Pancreas (tissue), 10 donors: ENCODE results near the gene HOXB1. TPM values are rescaled to one million over a fixed set of nuclear protein-coding genes. Genes with fewer than 3 reads are reported as not detected.

Source experiments
- ATAC-seq, 4 donors: fragments of 200-7000 bp; cut with Tn5 transposase; one replicate each; pipeline versions ENCODE4 v1.8.0 to v1.9.1; 2020; ENCODE audit warnings: mild to moderate bottlenecking in 4 of 4, moderate library complexity in 4 of 4
- DNase-seq, 6 donors: peaks; one replicate each; pipeline ENCODE4 v3.0.0-alpha.2; 2020
- FAIRE-seq: peaks from 2 replicates; lab custom pipeline; 2012; peaks lifted over from hg19 to GRCh38; lab: Jason Lieb, UNC
- H3K27ac ChIP-seq, 4 donors: fragments of 200-600 bp; sonication (generic); 1 replicate in 3 of 4; 2 replicates in 1 of 4; pipeline versions ENCODE4 v1.5.0 to v1.8.0; 2020
- H3K27me3 ChIP-seq, 4 donors: fragments of 200-600 bp; one replicate each; pipeline ENCODE4 v1.8.0; 2021
- H3K36me3 ChIP-seq, 3 donors: fragments of 200-600 bp; sonication (generic) in 1 of 3; one replicate each; pipeline versions ENCODE4 v1.5.0 to v1.8.0; 2020 to 2021
- H3K4me1 ChIP-seq, 3 donors: fragments of 200-600 bp; one replicate each; pipeline ENCODE4 v1.8.0; 2021
- H3K4me3 ChIP-seq, 4 donors: fragments of 200-600 bp; sonication (generic) in 2 of 4; one replicate each; pipeline versions ENCODE4 v1.5.0 to v1.8.0; 2020 to 2021
- H3K9me3 ChIP-seq, 4 donors: fragments of 200-600 bp; one replicate each; pipeline ENCODE4 v1.8.0; 2021
- CTCF ChIP-seq, 4 donors: fragments of 200-600 bp; sonication (generic) in 3 of 4; IDR thresholded peaks; one replicate each; pipeline versions ENCODE4 v1.5.0 to v1.8.0; 2021; ENCODE audit warnings: antibody characterized with exemption in 4 of 4
- WGBS, 2 donors: extraction: QIAGEN DNeasy Blood & Tissue Kit; methylation state at CpG; one replicate each; pipeline ENCODE4 v1.1.7; 2013; 5-methylcytosine and 5-hydroxymethylcytosine counted together
- intact Hi-C, 3 donors: fragments of 100-400 bp; cut with DNase I; formaldehyde crosslinking; loops; one replicate each; pipeline versions ENCODE4 v1.11.1 to v1.14.2; 2022
- polyA plus RNA-seq, 2 donors: library from polyadenylated mRNA; stranded (reverse); fragments of 200-250 nt; gene quantifications; one replicate each; pipeline ENCODE4 v1.2.3, GENCODE V29; 2013
- total RNA-seq, 6 donors: library from RNA; stranded (reverse); fragmentation: NEBNext Ultra II Directional in 4 of 6; extraction: Animal tissue kit (Norgen Biotek cat#: 25700) in 4 of 6; gene quantifications; one replicate each; pipeline versions ENCODE4 v1.2.1 to v1.2.4, GENCODE V29; 2021 to 2023
- donor health status: healthy with polysubstance abuse.
- donor health status: DM: no; HTN: no; CAD: no; lungs with moderate emphysema.
- donor health status: DM: no; HTN: no; CAD: no.
- donor health status: control.
- donor health status: control.
- donor health status: Bipolar disorder and iron deficiency.
- donor health status: DM: yes; HTN: yes; CAD: no.
- donor health status: DM: no; HTN: no; CAD: no.
- donor health status: DM: no; HTN: no; CAD: no.
- donor health status: DM: yes; HTN: yes; CAD: no.

HOXB1 gene
- total and polyA plus RNA-seq, 8 donors, result not detected

DNA sequence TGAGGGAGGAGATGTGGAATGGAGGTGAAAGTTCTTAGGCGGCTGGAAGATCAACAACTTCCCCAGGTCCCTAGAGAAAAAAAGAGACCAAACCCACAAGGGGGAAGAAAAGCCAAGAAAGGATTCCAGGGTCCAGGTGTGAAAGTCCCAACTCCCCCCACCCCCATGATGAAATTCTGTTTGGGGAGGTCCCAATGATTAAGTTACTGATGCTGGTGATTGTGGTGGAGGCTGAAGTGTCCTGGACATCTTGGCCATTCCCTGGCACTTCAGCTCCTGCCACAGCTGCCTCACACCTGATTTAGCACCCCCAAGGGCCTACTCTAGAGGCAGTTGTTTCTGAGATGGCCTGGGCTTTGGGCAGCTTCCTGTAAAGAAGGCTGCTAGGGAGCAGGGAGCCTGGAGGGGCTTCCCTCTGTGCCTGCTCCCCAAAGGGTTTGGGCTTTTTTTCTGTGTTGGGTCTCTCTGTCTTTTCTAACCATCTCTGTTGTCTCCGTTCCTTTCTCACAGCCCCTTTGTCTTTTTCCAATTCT, 34.3 kb upstream of the HOXB1 start:
- TF ChIP-seq CTCF (IDR thresholded peaks at IDR 0.05), result no peak
- Histone ChIP-seq H3K9me3 (no peaks in the 10 kb centered on the region), H3K4me1 (no peaks in the 10 kb centered on the region), H3K27me3 (peaks cover 0 to 22% (median 2%) of the 10 kb centered on the region in 4 donors), H3K4me3 (no peak overlapping the region), H3K27ac (no peak overlapping the region), H3K36me3 (no peaks in the 10 kb centered on the region)
- 59 to 66% methylated on average over 2 of the region's 2 CpGs for WGBS, 2 donors
- FAIRE-seq (no peak), DNase-seq (no peak), ATAC-seq (no peak)
- intact Hi-C loops, result no loop called here

DNA sequence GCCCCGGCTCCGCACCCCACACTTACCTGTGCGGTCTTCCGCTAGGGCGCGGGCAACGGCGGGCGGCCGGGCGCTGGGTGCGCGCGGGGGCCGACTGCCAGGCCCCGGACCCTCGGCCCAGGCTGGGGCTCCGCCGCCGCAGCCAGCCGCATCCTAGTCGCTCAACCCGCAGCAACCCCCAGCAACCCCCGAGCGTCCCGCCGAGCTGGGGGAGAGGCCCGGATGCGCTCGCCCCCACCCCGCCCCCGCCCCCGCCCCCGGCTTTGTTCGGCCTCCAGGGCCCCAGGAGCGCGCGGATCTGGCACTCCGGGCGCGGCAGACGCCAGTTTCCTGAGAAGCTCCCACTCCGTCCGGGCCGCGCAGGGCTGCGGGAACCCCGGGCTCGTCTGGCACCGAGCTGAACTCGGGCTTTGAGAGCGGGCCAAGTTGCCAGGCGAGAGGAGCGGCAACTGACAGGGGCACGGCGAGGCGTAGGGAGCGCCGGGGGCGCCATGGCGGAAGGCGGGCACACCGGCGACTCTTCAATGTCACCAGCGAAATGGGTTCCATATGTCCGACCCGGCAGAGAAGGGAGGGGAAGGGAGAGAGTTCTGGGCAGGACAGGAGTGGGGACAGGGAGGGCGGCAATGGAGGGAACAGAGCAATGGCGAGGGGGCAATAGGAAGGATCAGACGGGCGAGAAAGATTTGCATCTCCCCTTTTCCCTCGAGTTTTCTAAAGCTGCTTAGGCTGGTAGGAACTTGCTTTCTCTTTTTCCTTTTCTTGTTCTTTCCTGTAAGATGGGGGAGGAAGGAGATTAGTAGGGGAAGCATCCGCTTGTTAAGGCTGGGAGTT, 33.6 kb upstream of the HOXB1 start:
- Histone ChIP-seq H3K27ac (peak overlapping the region in 1 of 4 donors; percentile 19), H3K36me3 (no peaks in the 10 kb centered on the region), H3K4me1 (no peaks in the 10 kb centered on the region), H3K4me3 (peak overlapping the region in 3 of 4 donors; percentile 5 to 34 (median 21)), H3K27me3 (peaks cover 0 to 20% (median under 1%) of the 10 kb centered on the region in 4 donors), H3K9me3 (no peaks in the 10 kb centered on the region)
- ATAC-seq (peak in 1 of 4 donors; percentile 28), FAIRE-seq (no peak), DNase-seq (peak in 1 of 6 donors; percentile 66)
- TF ChIP-seq CTCF (IDR thresholded peaks at IDR 0.05), result no peak
- intact Hi-C loops, result no loop called here
- WGBS, 2 donors, result 7 to 9% methylated on average over 43 to 73 of the region's 73 CpGs

DNA sequence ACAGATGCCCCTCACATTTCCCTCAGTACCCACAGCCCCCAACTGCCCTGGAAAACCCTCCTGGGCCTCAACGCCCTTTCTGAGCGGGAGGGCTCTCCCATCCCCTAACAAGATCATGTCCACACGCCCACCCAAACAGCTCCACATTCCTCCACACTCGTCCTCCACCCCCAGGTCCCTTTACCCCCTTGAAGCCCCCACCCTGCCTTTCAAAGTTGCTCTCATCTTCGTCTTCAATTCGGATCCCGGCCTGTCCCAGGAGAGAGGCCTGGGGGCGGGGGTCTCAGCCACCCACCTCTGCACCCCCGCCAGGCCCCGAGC, 33.0 kb upstream of the HOXB1 start:
- no peak for DNase-seq
- FAIRE-seq, result no peak
- no peak for ATAC-seq
- 20 to 21% methylated on average over 10 of the region's 10 CpGs for WGBS, 2 donors
- Histone ChIP-seq H3K27ac (no peak overlapping the region), H3K27me3 (peaks cover 0 to 20% (median 0%) of the 10 kb centered on the region in 4 donors), H3K36me3 (no peaks in the 10 kb centered on the region), H3K4me1 (no peaks in the 10 kb centered on the region), H3K4me3 (peak overlapping the region in 1 of 4 donors; percentile 34), H3K9me3 (no peaks in the 10 kb centered on the region)
- TF ChIP-seq CTCF (IDR thresholded peaks at IDR 0.05), result no peak
- intact Hi-C loops, result no loop called here

- no peak for ATAC-seq
- no peaks in the 10 kb centered on the region for H3K4me1 ChIP-seq
- H3K27ac ChIP-seq, result no peak overlapping the region
- intact Hi-C loops, result no loop called here
- FAIRE-seq, result no peak
- no peak for TF ChIP-seq CTCF (IDR thresholded peaks at IDR 0.05)
- no peak overlapping the region for H3K4me3 ChIP-seq
- DNase-seq, result no peak
- no peaks in the 10 kb centered on the region for H3K36me3 ChIP-seq
- peaks cover 0 to 20% (median 0%) of the 10 kb centered on the region in 4 donors for H3K27me3 ChIP-seq
- H3K9me3 ChIP-seq, result no peaks in the 10 kb centered on the region
- WGBS, 2 donors, result 46 to 56% methylated on average over 6 of the region's 6 CpGs
Observed at GRCh38 chr17:48563385-48563838, 32.6 kb upstream of the HOXB1 start.

DNA sequence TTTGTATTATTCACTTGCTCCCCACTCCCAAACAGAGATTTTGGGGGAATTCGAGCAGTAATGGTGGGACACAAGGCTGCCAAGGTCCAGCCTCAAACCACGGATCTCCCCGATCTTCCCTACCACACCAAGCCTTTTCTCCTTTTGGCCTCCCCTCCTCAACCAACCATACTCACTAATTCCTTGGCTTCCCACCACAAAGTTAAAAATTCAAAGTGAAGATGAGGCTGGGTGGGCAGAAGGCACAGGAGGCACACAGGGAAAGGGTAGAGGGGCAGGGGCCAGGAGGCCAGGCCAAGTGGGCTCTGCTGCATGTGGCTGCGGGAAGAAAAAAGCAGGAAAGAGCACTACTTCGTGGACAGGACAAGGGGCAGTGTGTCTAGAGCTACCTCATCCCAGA, 32.1 kb upstream of the HOXB1 start:
- H3K27ac ChIP-seq, result no peak overlapping the region
- no peak for TF ChIP-seq CTCF (IDR thresholded peaks at IDR 0.05)
- peaks cover 0 to 15% (median 0%) of the 10 kb centered on the region in 4 donors for H3K27me3 ChIP-seq
- no peaks in the 10 kb centered on the region for H3K9me3 ChIP-seq
- no peaks in the 10 kb centered on the region for H3K4me1 ChIP-seq
- intact Hi-C loops, result no loop called here
- FAIRE-seq (no peak), DNase-seq (no peak), ATAC-seq (no peak)
- WGBS, 2 donors, result 42 to 45% methylated on average over 5 of the region's 5 CpGs
- no peak overlapping the region for H3K4me3 ChIP-seq
- H3K36me3 ChIP-seq, result no peaks in the 10 kb centered on the region
